Thyroid gland (tissue), 4 donors: Measurements from ENCODE around the gene CANX.
"Not testable (repeated sequence)": the region's sequence is repeated elsewhere in the genome, so short reads cannot be mapped to it uniquely, and the experiment has no call there.

Experiments used
- POLR2A ChIP-seq, 2 donors: fragments of 450-650 bp; IDR thresholded peaks; one replicate each; pipeline ENCODE4 v1.6.1; 2017; ENCODE audit warnings: antibody characterized with exemption in 2 of 2, mild to moderate bottlenecking in 2 of 2, moderate library complexity in 1 of 2
- TF ChIP-seq, protein P1 (sequence below), 6 experiments: fragments of 200-600 bp in 3 of 6; fragments of 450-650 bp in 3 of 6; sonication (generic) in 3 of 6; IDR thresholded peaks; one replicate each; pipeline ENCODE4 v1.5.1; 2016 to 2019; ENCODE audit warnings: antibody characterized with exemption in 6 of 6, mild to moderate bottlenecking in 2 of 6, inconsistent platforms in 1 of 6, moderate library complexity in 1 of 6

- TF ChIP-seq POLR2A (IDR thresholded peaks at IDR 0.05) = not testable (repeated sequence)
- TF ChIP-seq, protein P1, sequence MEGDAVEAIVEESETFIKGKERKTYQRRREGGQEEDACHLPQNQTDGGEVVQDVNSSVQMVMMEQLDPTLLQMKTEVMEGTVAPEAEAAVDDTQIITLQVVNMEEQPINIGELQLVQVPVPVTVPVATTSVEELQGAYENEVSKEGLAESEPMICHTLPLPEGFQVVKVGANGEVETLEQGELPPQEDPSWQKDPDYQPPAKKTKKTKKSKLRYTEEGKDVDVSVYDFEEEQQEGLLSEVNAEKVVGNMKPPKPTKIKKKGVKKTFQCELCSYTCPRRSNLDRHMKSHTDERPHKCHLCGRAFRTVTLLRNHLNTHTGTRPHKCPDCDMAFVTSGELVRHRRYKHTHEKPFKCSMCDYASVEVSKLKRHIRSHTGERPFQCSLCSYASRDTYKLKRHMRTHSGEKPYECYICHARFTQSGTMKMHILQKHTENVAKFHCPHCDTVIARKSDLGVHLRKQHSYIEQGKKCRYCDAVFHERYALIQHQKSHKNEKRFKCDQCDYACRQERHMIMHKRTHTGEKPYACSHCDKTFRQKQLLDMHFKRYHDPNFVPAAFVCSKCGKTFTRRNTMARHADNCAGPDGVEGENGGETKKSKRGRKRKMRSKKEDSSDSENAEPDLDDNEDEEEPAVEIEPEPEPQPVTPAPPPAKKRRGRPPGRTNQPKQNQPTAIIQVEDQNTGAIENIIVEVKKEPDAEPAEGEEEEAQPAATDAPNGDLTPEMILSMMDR (IDR thresholded peaks at IDR 0.05) = not testable (repeated sequence)
These were observed 41.2 kb upstream of the CANX start for GRCh38 chr5:179657302-179658178.
